GM12878 (cell line): ENCODE measurements around the gene TTC31. TPM values are rescaled to one million over a fixed set of nuclear protein-coding genes. Genes with fewer than 3 reads are reported as not detected.
A peak's percentile ranks its signal among the peaks of the same experiment; 100 is the strongest.

Source experiments
- E2F8 ChIP-seq: fragments of 450-650 bp; IDR thresholded peaks from 2 replicates; pipeline ENCODE4 v1.6.1; 2018; ENCODE audit warnings: mild to moderate bottlenecking, low read depth, moderate library complexity; ENCODE audit not compliant: partially characterized antibody
- EGR1 ChIP-seq, 2 experiments: IDR thresholded peaks; 1 replicate in 1 of 2; 2 replicates in 1 of 2; pipeline ENCODE4 v1.6.1; 2011 to 2012; ENCODE audit warnings: low read depth in 2 of 2, low read length in 2 of 2, borderline replicate concordance in 1 of 2, mild to moderate bottlenecking in 1 of 2, moderate library complexity in 1 of 2
- SMC3 ChIP-seq: IDR thresholded peaks from 2 replicates; pipeline ENCODE4 v1.6.1; 2011; ENCODE audit warnings: low read length, improper control_type of control experiment, borderline replicate concordance
- polyA plus RNA-seq, 11 experiments: library from polyadenylated mRNA; depleted of rRNA in 4 of 11; unstranded in 6 of 11; stranded (reverse) in 5 of 11; fragments of >200 nt; fragmentation: Nextera tagmentation in 4 of 11; fragmentation: Illumina TruSeq in 1 of 11; extraction: Ambion mirVana in 4 of 11; extraction: Trizol in 1 of 11; gene quantifications; 1 replicate in 1 of 11; 2 replicates in 10 of 11; pipeline versions ENCODE4 v1.2.1 to v1.2.3, GENCODE V29; 2011 to 2016; ENCODE audit warnings: inconsistent platforms in 2 of 11, missing spikeins in 2 of 11, low read depth in 1 of 11
- total RNA-seq, 4 experiments: library from RNA; depleted of rRNA in 3 of 4; stranded (reverse); fragments of >200 nt in 3 of 4; fragmentation: Illumina TruSeq in 1 of 4; extraction: Trizol in 1 of 4; gene quantifications; 2 replicates each; pipeline versions ENCODE4 v1.2.1 to v1.2.3, GENCODE V29; 2013 to 2021
- TF ChIP-seq, protein P1 (sequence below): fragments of 450-650 bp; IDR thresholded peaks from 2 replicates; pipeline ENCODE4 v1.6.1; 2016; ENCODE audit warnings: mild to moderate bottlenecking
- TF ChIP-seq, protein P2 (sequence below): fragments of 450-650 bp; IDR thresholded peaks from 2 replicates; pipeline ENCODE4 v1.6.1; 2017; ENCODE audit warnings: mild to moderate bottlenecking, low read depth, inconsistent platforms; ENCODE audit not compliant: poor library complexity, severe bottlenecking

TTC31 gene
- total and polyA plus RNA-seq, 10 of the 15 experiments (the other 5 are each of a cell fraction or from before 2014, with no cell fraction given) = 6.5 to 34.9 (median 25.9) TPM

DNA sequence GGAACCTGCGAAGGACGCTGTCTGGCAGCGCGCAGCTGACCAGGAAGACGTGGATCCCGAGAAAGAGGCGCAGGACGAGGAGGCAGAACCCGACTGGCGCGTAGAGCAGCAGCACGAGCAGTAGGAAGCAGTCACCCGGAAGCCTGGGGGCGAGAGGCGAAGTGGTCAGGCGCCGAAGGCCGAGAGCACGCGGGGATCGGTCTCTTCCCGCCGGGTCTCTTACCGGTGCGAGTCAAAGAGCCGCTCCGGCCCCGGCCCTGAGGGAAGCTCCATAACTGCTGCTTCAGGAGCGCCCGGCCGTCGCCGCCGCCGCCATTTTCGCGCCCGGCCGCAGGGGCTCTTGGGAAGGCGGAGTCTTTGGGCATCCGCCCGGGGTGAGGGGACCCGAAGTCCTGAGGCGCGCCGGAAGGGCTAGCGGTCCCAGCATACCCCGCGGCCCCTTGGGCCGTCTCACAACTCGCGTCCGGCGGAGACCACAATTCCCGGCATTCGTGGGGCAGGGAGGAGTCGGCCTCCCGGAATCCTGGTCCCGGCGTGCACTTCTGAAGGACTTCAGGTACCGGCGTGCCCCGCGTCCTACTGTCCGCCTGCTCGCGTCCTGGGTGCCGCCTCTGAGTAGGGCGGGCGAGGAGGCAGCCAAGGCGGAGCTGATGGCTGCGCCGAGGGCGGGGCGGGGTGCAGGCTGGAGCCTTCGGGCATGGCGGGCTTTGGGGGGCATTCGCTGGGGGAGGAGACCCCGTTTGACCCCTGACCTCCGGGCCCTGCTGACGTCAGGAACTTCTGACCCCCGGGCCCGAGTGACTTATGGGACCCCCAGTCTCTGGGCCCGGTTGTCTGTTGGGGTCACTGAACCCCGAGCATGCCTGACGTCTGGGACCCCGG is 46.7 kb downstream of the TTC31 start, which contains the start of the genes AUP1 and HTRA2 (continued):
- TF ChIP-seq, protein P1, sequence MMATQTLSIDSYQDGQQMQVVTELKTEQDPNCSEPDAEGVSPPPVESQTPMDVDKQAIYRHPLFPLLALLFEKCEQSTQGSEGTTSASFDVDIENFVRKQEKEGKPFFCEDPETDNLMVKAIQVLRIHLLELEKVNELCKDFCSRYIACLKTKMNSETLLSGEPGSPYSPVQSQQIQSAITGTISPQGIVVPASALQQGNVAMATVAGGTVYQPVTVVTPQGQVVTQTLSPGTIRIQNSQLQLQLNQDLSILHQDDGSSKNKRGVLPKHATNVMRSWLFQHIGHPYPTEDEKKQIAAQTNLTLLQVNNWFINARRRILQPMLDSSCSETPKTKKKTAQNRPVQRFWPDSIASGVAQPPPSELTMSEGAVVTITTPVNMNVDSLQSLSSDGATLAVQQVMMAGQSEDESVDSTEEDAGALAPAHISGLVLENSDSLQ = peak; percentile 10; the same call in 1 of the 2 replicates
- TF ChIP-seq SMC3 (no peak), EGR1 (IDR thresholded peaks at IDR 0.05; ENCODE audit: borderline replicate concordance in 1 of 2, low read depth in 2 of 2, low read length in 2 of 2) (no peak; a peak in 1 of 3 replicates), E2F8 (no peak)
- TF ChIP-seq, protein P2, sequence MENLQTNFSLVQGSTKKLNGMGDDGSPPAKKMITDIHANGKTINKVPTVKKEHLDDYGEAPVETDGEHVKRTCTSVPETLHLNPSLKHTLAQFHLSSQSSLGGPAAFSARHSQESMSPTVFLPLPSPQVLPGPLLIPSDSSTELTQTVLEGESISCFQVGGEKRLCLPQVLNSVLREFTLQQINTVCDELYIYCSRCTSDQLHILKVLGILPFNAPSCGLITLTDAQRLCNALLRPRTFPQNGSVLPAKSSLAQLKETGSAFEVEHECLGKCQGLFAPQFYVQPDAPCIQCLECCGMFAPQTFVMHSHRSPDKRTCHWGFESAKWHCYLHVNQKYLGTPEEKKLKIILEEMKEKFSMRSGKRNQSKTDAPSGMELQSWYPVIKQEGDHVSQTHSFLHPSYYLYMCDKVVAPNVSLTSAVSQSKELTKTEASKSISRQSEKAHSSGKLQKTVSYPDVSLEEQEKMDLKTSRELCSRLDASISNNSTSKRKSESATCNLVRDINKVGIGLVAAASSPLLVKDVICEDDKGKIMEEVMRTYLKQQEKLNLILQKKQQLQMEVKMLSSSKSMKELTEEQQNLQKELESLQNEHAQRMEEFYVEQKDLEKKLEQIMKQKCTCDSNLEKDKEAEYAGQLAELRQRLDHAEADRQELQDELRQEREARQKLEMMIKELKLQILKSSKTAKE = no peak
- TF ChIP-seq, all 136 proteins: peak for 45
